ENCODE data around the gene ZNF256. TPM values are rescaled to one million over a fixed set of nuclear protein-coding genes. Genes with fewer than 3 reads are reported as not detected.
A peak's percentile ranks its signal among the peaks of the same experiment; 100 is the strongest.

Gene ZNF256
- total and polyA plus RNA-seq, 2 of the 13 experiments (the other 11 are each of a cell fraction or from before 2014, with no cell fraction given) = 3.8 to 6.0 TPM

- TF ChIP-seq ARID5B (CRISPR knock-in tag; IDR thresholded peaks at IDR 0.05) = peak; percentile 63
- no peak for TF ChIP-seq ZNF850 (CRISPR knock-in tag; conservative IDR thresholded peaks at IDR 0.05)
- TF ChIP-seq FOXA1 (IDR thresholded peaks at IDR 0.05) = no peak
- TF ChIP-seq FOXA1 (CRISPR knock-in tag; IDR thresholded peaks at IDR 0.05) = no peak
- TF ChIP-seq ATF4 (CRISPR knock-in tag; IDR thresholded peaks at IDR 0.05) = no peak
- no peak for TF ChIP-seq SSRP1 (CRISPR knock-in tag; IDR thresholded peaks at IDR 0.05)
- TF ChIP-seq RELA (CRISPR knock-in tag; IDR thresholded peaks at IDR 0.05) = no peak
- TF ChIP-seq ZNF563 (CRISPR knock-in tag; IDR thresholded peaks at IDR 0.05) = peak; percentile 65; the same call in 1 of the 2 replicates
- no peak for TF ChIP-seq ZNF784 (CRISPR knock-in tag; IDR thresholded peaks at IDR 0.05; ENCODE audit: borderline replicate concordance)
- no peak for TF ChIP-seq ZBTB21 (CRISPR knock-in tag; IDR thresholded peaks at IDR 0.05)
- TF ChIP-seq ELF1 (CRISPR knock-in tag; IDR thresholded peaks at IDR 0.05) = peak; percentile 97
- TF ChIP-seq PAF1 (CRISPR knock-in tag; IDR thresholded peaks at IDR 0.05) = no peak
- TF ChIP-seq KLF12 (CRISPR knock-in tag; IDR thresholded peaks at IDR 0.05; ENCODE audit: borderline replicate concordance) = peak; percentile 83; the same call in 1 of the 2 replicates
- no peak for TF ChIP-seq ZNF326 (CRISPR knock-in tag; IDR thresholded peaks at IDR 0.05; ENCODE audit: borderline replicate concordance)
- 0 out of 2 replicates have a peak, but pooled peaks have one; percentile 52 for TF ChIP-seq ZNF704 (CRISPR knock-in tag; IDR thresholded peaks at IDR 0.05; ENCODE audit: borderline replicate concordance)
- TF ChIP-seq ZNF766 (CRISPR knock-in tag; IDR thresholded peaks at IDR 0.05; ENCODE audit: borderline replicate concordance) = 0 out of 2 replicates have a peak, but pooled peaks have one; percentile 68
- peak; percentile 64; the same call in 1 of the 2 replicates for TF ChIP-seq KAT7 (CRISPR knock-in tag; IDR thresholded peaks at IDR 0.05; ENCODE audit: borderline replicate concordance)
- TF ChIP-seq ZNF687 (CRISPR knock-in tag; IDR thresholded peaks at IDR 0.05) = peak; percentile 83
- TF ChIP-seq FOSL2 (CRISPR knock-in tag; IDR thresholded peaks at IDR 0.05) = peak; percentile 27; the same call in 1 of the 2 replicates
These were observed at the start of gene ZNF256 (continued) for GRCh38 chr19:57947419-57948134.

All from HepG2 (cell line).